ENCODE measurements around the gene ASCL4. TPM values are rescaled to one million over a fixed set of nuclear protein-coding genes. Genes with fewer than 3 reads are reported as not detected.
A peak's percentile ranks its signal among the peaks of the same experiment; 100 is the strongest.

ASCL4 gene
- total RNA-seq, 1 donor from 2014 or later, result not detected

DNA sequence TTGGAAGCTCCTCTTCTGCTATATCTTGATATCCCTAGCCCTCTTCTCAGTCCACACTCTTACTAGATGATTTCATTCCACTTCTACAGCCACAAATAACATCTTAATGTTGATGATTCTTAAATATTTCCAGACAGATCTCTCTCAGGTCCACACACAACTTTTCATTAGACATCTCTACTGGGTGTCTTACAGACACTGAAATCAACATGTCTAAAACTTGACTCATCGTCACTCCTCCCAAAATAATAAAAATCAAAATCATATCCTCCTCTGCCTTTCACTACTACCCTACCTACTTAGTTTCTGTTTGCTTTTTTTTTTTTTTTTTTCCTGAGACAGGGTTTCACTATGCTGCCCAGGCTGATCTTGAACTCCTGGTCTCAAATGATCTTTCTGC is 25.4 kb upstream of the ASCL4 start:
- Histone ChIP-seq H3K27ac (ENCODE audit: low read depth, low read length) (no peak overlapping the region), H3K27me3 (ENCODE audit: control insufficient read depth in 3 of 3, insufficient read depth in 3 of 3, low read length in 3 of 3) (no peaks in the 10 kb centered on the region), H3K36me3 (ENCODE audit: control insufficient read depth in 3 of 3, insufficient read depth in 3 of 3, low read length in 3 of 3) (peaks cover 17 to 44% (median 34%) of the 10 kb centered on the region in 3 donors), H3K9ac (ENCODE audit: low read depth in 1 of 3, low read length in 3 of 3) (no peak overlapping the region), H3K4me1 (ENCODE audit: control insufficient read depth in 3 of 3, insufficient read depth in 3 of 3, low read length in 3 of 3) (no peaks in the 10 kb centered on the region), H3K4me3 (ENCODE audit: low read length in 3 of 3) (no peak overlapping the region), H3K9me3 (ENCODE audit: control insufficient read depth in 3 of 3, low read length in 3 of 3) (no peaks in the 10 kb centered on the region)

DNA sequence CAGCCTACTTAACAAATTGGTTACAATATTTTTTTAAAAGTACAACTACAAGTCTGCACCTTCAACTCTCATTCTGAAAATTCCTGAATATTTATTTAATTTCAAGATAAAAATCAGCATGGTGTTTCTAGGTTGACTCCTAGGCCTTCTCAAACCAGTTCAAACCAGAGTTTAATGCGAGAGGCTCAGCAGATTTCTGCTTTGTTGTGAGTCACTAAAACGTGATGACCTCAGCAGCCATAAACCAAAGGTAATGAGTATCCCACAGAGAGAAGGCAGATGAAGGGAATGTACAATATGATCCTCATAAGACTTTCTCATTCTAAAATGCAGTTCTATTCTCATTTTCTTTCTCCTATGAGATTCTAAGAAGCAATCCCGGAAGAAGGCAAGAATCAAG is 15.1 kb upstream of the ASCL4 start:
- peaks cover 18 to 23% (median 22%) of the 10 kb centered on the region in 3 donors for H3K4me1 ChIP-seq (ENCODE audit: control insufficient read depth in 3 of 3, insufficient read depth in 3 of 3, low read length in 3 of 3)
- no peaks in the 10 kb centered on the region for H3K27me3 ChIP-seq (ENCODE audit: control insufficient read depth in 3 of 3, insufficient read depth in 3 of 3, low read length in 3 of 3)
- peak overlapping the region in 2 of 3 donors; percentile 82 to 85 for H3K9ac ChIP-seq (ENCODE audit: low read depth in 1 of 3, low read length in 3 of 3)
- H3K4me3 ChIP-seq (ENCODE audit: low read length in 3 of 3), result peak overlapping the region in 2 of 3 donors; percentile 33 to 80
- peaks cover 11 to 16% (median 12%) of the 10 kb centered on the region in 3 donors for H3K36me3 ChIP-seq (ENCODE audit: control insufficient read depth in 3 of 3, insufficient read depth in 3 of 3, low read length in 3 of 3)
- H3K9me3 ChIP-seq (ENCODE audit: control insufficient read depth in 3 of 3, low read length in 3 of 3), result no peaks in the 10 kb centered on the region
- H3K27ac ChIP-seq (ENCODE audit: low read depth, low read length), result no peak overlapping the region

DNA sequence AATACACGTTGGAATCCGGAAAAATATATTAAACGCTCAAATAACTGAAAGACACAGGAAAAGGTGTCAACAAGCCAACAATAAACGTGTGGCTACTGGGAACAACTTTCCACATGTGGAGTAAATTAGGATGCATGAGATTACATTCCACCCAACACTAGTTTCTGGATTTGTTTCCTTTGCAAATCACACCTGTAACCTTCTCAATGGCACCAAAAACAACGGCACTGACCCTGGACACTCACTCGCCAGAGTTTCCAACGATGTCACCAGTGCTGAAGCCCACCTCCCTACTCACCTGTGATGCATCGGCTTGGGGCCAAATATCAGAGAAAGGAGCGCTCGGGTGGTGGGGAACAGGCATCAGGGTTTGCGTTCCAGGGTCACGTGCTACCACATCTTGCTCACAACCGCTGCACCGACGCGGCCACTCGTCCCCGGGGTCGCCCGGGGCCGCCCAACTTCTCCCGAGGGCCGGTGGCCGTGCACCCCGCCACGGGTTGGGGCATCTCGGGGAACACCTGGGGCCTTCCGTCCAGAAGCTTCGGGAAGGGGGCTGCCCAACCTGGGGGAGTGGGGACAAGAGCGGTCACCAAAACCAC is 14.2 kb upstream of the ASCL4 start:
- Histone ChIP-seq H3K27me3 (ENCODE audit: control insufficient read depth in 3 of 3, insufficient read depth in 3 of 3, low read length in 3 of 3) (no peaks in the 10 kb centered on the region), H3K36me3 (ENCODE audit: control insufficient read depth in 3 of 3, insufficient read depth in 3 of 3, low read length in 3 of 3) (peaks cover 5 to 10% (median 9%) of the 10 kb centered on the region in 3 donors), H3K9ac (ENCODE audit: low read depth in 1 of 3, low read length in 3 of 3) (peak overlapping the region; percentile 81 to 85 (median 82)), H3K27ac (ENCODE audit: low read depth, low read length) (peak overlapping the region; percentile 9), H3K9me3 (ENCODE audit: control insufficient read depth in 3 of 3, low read length in 3 of 3) (no peaks in the 10 kb centered on the region), H3K4me3 (ENCODE audit: low read length in 3 of 3) (peak overlapping the region; percentile 80 to 92 (median 85)), H3K4me1 (ENCODE audit: control insufficient read depth in 3 of 3, insufficient read depth in 3 of 3, low read length in 3 of 3) (peaks cover 18 to 23% (median 22%) of the 10 kb centered on the region in 3 donors)

DNA sequence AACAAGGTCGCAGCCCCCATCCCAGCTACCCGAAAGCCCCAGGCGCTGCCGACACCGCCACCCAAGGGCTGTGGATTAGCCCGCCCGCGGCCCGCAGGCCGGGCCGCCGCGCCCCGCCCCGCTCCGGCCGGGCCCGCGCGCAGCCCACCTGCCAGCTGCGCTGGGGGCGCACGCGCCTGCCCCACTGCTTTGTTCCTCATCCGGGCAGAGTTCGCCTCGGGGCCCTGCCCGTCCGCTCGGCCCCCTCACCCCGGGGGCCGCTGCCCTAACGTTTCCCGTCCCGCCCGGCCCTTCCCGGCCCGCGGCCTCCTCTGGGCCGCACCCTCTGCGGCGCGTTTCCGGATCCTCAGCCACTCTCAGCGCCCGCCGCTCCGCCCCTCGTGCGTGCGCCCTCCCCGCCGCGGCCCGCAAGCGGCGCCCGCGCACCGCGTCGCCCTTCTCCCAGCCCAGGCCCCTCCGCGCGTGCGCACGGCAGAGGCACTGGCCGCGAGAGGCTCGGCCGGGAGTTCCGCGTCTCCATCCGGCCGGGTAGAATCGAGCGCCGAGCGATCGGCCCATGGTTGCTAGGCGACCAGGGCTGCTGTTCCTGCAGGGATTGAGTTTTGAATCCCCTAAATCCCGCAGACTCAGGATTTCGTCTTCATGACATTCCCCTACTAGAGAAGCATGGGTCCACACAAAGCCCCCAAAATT is 13.5 kb upstream of the ASCL4 start, which contains the start of gene PRDM4:
TSS of gene PRDM4 (minus strand) at position 329 of the 693 bp plus-strand sequence. CDS start 622 bp downstream, outside the sequence.
- H3K4me3 ChIP-seq (ENCODE audit: low read length in 3 of 3), result peak within 1 kb of the TSS; percentile 80 to 92 (median 85)
- peaks cover 4 to 10% (median 8%) of the 10 kb centered on the region in 3 donors for H3K36me3 ChIP-seq (ENCODE audit: control insufficient read depth in 3 of 3, insufficient read depth in 3 of 3, low read length in 3 of 3)
- H3K27me3 ChIP-seq (ENCODE audit: control insufficient read depth in 3 of 3, insufficient read depth in 3 of 3, low read length in 3 of 3), result no peaks in the 10 kb centered on the region
- H3K4me1 ChIP-seq (ENCODE audit: control insufficient read depth in 3 of 3, insufficient read depth in 3 of 3, low read length in 3 of 3), result peaks cover 18 to 23% (median 22%) of the 10 kb centered on the region in 3 donors
- peak within 1 kb of the TSS; percentile 81 to 85 (median 82) for H3K9ac ChIP-seq (ENCODE audit: low read depth in 1 of 3, low read length in 3 of 3)
- peak within 1 kb of the TSS; percentile 36 for H3K27ac ChIP-seq (ENCODE audit: low read depth, low read length)
- H3K9me3 ChIP-seq (ENCODE audit: control insufficient read depth in 3 of 3, low read length in 3 of 3), result no peaks in the 10 kb centered on the region

DNA sequence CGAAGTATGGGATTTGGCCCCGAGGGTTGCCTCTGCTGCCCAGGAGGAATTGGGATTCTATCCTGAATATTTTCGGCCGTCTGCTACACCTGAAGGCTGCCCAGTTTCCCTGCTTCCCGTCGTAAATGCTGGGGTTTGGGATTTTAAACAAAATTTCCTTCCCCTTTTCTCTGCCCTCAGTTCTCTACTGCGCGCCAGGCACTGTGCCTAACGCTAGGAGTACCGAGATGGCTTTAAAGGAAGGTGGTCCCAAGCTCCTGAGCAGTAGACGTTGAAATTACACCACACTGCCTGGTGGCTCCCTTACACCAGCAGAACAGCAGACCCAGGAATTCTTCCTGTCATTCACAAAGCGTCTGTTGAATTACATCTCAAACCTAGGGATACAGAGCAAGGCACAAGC is 13.0 kb upstream of the ASCL4 start:
- Histone ChIP-seq H3K9me3 (ENCODE audit: control insufficient read depth in 3 of 3, low read length in 3 of 3) (no peaks in the 10 kb centered on the region), H3K4me3 (ENCODE audit: low read length in 3 of 3) (peak overlapping the region; percentile 80 to 92 (median 85)), H3K9ac (ENCODE audit: low read depth in 1 of 3, low read length in 3 of 3) (peak overlapping the region; percentile 72 to 80 (median 75)), H3K27me3 (ENCODE audit: control insufficient read depth in 3 of 3, insufficient read depth in 3 of 3, low read length in 3 of 3) (no peaks in the 10 kb centered on the region), H3K36me3 (ENCODE audit: control insufficient read depth in 3 of 3, insufficient read depth in 3 of 3, low read length in 3 of 3) (peaks cover 2 to 7% (median 4%) of the 10 kb centered on the region in 3 donors), H3K4me1 (ENCODE audit: control insufficient read depth in 3 of 3, insufficient read depth in 3 of 3, low read length in 3 of 3) (peaks cover 18 to 23% (median 22%) of the 10 kb centered on the region in 3 donors), H3K27ac (ENCODE audit: low read depth, low read length) (peak overlapping the region; percentile 36)

DNA sequence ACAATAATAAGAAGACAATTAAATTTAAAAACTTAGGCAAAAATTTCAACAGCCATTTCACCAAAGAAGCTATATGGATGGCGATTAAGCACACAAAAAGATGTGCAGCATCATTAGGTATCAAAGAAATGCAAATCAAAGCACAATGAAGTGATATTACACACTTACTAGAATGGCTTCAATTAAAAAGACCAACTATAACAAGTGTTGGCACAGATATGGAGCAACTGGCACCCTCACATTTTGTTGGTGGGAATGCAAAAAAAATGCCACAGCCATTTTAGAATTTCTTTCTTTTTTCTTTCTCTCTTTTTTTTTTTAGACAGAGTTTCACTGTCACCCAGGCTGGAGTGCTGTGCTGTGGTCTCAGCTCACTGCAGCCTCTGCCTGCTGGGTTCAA is 11.6 kb upstream of the ASCL4 start:
- Histone ChIP-seq H3K27me3 (ENCODE audit: control insufficient read depth in 3 of 3, insufficient read depth in 3 of 3, low read length in 3 of 3) (no peaks in the 10 kb centered on the region), H3K36me3 (ENCODE audit: control insufficient read depth in 3 of 3, insufficient read depth in 3 of 3, low read length in 3 of 3) (peaks cover 0 to 4% (median 0%) of the 10 kb centered on the region in 3 donors), H3K4me3 (ENCODE audit: low read length in 3 of 3) (no peak overlapping the region), H3K27ac (ENCODE audit: low read depth, low read length) (no peak overlapping the region), H3K4me1 (ENCODE audit: control insufficient read depth in 3 of 3, insufficient read depth in 3 of 3, low read length in 3 of 3) (peaks cover 18 to 23% (median 22%) of the 10 kb centered on the region in 3 donors), H3K9ac (ENCODE audit: low read depth in 1 of 3, low read length in 3 of 3) (no peak overlapping the region), H3K9me3 (ENCODE audit: control insufficient read depth in 3 of 3, low read length in 3 of 3) (no peaks in the 10 kb centered on the region)

DNA sequence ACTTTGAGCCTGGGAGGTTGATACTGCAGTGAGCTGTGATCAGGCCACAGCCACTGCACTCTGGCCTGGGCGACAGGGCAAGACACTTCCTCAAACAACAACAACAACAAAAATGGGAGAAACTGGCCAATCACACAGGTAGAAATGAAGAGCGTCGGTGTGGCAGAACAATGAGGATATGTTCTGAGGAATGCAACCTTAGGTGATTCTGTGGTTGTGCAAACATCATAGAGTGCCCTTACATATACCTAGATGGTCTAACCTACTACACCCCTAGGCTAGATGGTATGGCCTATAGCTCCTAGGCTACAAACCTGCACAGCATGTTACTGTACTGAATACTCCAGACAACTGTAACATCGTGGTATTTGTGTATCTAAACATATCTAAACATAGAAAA is 9.9 kb upstream of the ASCL4 start:
- Histone ChIP-seq H3K36me3 (ENCODE audit: control insufficient read depth in 3 of 3, insufficient read depth in 3 of 3, low read length in 3 of 3) (no peaks in the 10 kb centered on the region), H3K27ac (ENCODE audit: low read depth, low read length) (no peak overlapping the region), H3K27me3 (ENCODE audit: control insufficient read depth in 3 of 3, insufficient read depth in 3 of 3, low read length in 3 of 3) (no peaks in the 10 kb centered on the region), H3K9ac (ENCODE audit: low read depth in 1 of 3, low read length in 3 of 3) (no peak overlapping the region), H3K4me3 (ENCODE audit: low read length in 3 of 3) (no peak overlapping the region), H3K9me3 (ENCODE audit: control insufficient read depth in 3 of 3, low read length in 3 of 3) (no peaks in the 10 kb centered on the region), H3K4me1 (ENCODE audit: control insufficient read depth in 3 of 3, insufficient read depth in 3 of 3, low read length in 3 of 3) (peaks cover 14 to 15% (median 15%) of the 10 kb centered on the region in 3 donors)

DNA sequence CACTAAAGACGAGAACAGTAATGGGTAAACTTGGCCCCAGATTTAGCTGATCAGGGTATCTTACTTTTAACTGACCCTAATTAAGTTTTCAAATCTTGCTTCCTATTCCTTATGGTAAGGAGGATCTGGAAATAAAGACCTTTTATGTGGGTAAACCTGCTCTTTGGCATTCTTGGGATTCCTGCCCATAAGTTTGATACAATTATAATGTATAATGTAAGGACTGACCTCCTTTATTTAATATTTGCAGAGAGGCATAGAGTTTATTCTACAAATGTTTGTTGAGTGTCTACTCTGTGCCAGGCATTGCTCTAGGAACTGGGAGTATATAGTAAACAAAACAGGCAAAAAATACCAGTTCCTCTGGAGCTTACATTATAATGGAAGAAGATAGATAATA is 9.2 kb upstream of the ASCL4 start:
- Histone ChIP-seq H3K4me1 (ENCODE audit: control insufficient read depth in 3 of 3, insufficient read depth in 3 of 3, low read length in 3 of 3) (peaks cover 8% of the 10 kb centered on the region in 3 donors), H3K27ac (ENCODE audit: low read depth, low read length) (no peak overlapping the region), H3K4me3 (ENCODE audit: low read length in 3 of 3) (no peak overlapping the region), H3K9me3 (ENCODE audit: control insufficient read depth in 3 of 3, low read length in 3 of 3) (no peaks in the 10 kb centered on the region), H3K9ac (ENCODE audit: low read depth in 1 of 3, low read length in 3 of 3) (no peak overlapping the region), H3K27me3 (ENCODE audit: control insufficient read depth in 3 of 3, insufficient read depth in 3 of 3, low read length in 3 of 3) (no peaks in the 10 kb centered on the region), H3K36me3 (ENCODE audit: control insufficient read depth in 3 of 3, insufficient read depth in 3 of 3, low read length in 3 of 3) (no peaks in the 10 kb centered on the region)

DNA sequence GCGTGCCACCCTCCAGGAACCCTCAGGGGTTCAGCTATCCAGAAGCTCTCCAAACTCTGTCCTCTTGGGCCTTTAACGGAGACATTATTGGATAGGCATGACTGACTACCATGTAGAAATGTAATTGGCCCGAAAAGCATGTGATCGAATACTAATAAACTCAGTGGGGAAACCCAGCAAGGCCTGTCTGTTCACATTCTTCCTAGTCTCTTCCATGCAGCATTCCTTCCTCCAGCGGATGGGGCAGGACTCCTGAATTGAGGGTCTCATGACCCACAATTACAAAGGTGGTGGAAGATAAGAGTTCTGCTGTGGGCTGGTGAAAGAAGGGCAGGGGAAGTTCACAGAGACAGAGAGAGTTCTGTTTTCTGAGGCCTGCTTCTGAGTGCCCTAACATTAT is 7.0 kb upstream of the ASCL4 start:
- H3K36me3 ChIP-seq (ENCODE audit: control insufficient read depth in 3 of 3, insufficient read depth in 3 of 3, low read length in 3 of 3), result no peaks in the 10 kb centered on the region
- no peaks in the 10 kb centered on the region for H3K9me3 ChIP-seq (ENCODE audit: control insufficient read depth in 3 of 3, low read length in 3 of 3)
- no peak overlapping the region for H3K4me3 ChIP-seq (ENCODE audit: low read length in 3 of 3)
- no peaks in the 10 kb centered on the region for H3K27me3 ChIP-seq (ENCODE audit: control insufficient read depth in 3 of 3, insufficient read depth in 3 of 3, low read length in 3 of 3)
- H3K4me1 ChIP-seq (ENCODE audit: control insufficient read depth in 3 of 3, insufficient read depth in 3 of 3, low read length in 3 of 3), result no peaks in the 10 kb centered on the region
- H3K9ac ChIP-seq (ENCODE audit: low read depth in 1 of 3, low read length in 3 of 3), result no peak overlapping the region
- H3K27ac ChIP-seq (ENCODE audit: low read depth, low read length), result no peak overlapping the region

DNA sequence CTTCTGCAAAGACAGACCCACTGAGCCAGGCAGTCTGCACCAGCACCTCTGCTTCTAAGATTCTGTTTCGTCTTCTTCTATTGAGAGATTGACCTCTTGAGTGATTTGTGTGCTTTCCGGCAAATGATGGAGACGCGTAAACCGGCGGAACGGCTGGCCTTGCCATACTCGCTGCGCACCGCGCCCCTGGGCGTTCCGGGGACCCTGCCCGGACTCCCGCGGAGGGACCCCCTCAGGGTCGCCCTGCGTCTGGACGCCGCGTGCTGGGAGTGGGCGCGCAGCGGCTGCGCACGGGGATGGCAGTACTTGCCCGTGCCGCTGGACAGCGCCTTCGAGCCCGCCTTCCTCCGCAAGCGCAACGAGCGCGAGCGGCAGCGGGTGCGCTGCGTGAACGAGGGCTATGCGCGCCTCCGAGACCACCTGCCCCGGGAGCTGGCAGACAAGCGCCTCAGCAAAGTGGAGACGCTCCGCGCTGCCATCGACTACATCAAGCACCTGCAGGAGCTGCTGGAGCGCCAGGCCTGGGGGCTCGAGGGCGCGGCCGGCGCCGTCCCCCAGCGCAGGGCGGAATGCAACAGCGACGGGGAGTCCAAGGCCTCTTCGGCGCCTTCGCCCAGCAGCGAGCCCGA is 703 bp downstream of the ASCL4 start:
- Histone ChIP-seq H3K4me3 (ENCODE audit: low read length in 3 of 3) (no peak overlapping the region), H3K36me3 (ENCODE audit: control insufficient read depth in 3 of 3, insufficient read depth in 3 of 3, low read length in 3 of 3) (no peaks in the 10 kb centered on the region), H3K9me3 (ENCODE audit: control insufficient read depth in 3 of 3, low read length in 3 of 3) (no peaks in the 10 kb centered on the region), H3K9ac (ENCODE audit: low read depth in 1 of 3, low read length in 3 of 3) (no peak overlapping the region), H3K4me1 (ENCODE audit: control insufficient read depth in 3 of 3, insufficient read depth in 3 of 3, low read length in 3 of 3) (no peaks in the 10 kb centered on the region), H3K27me3 (ENCODE audit: control insufficient read depth in 3 of 3, insufficient read depth in 3 of 3, low read length in 3 of 3) (peaks cover 18 to 38% (median 28%) of the 10 kb centered on the region in 3 donors), H3K27ac (ENCODE audit: low read depth, low read length) (no peak overlapping the region)
